Stimulated activated CD8-positive, alpha-beta memory T cell treated with anti-CD3 and anti-CD28 coated beads, Interleukin-12 subunit alpha, Interleukin-12 subunit beta, amount 100 ng/mL, for 4 hours (primary cell): ENCODE results near the gene CPS1.

Experiments used
- DNase-seq: peaks from one replicate; pipeline ENCODE4 v3.0.0-alpha.2; 2020; ENCODE audit warnings: low read depth

The CPS1 gene

DNA sequence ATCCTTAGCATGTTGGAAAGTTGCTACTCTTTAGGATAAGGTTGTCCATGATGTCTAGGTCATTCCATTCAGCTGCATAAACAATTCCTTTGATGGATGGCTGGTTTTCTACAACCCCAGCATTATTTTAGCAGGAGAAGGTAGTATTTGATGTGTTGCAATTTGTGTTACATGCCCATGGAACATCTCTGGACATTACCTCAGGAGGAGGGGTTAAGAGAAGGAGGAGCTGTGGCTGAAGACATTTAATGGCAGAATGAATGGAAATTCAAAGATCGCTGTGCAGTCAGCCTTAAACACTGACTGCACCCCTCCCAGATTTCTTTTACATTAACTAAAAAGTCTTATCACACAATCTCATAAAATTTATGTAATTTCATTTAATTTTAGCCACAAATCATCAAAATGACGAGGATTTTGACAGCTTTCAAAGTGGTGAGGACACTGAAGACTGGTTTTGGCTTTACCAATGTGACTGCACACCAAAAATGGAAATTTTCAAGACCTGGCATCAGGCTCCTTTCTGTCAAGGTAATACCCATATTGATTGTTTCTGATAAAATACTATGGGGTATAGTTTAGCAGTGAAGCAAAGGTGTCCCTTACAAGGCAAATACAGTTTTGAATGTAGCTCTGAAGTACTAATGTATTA lies at the start of gene CPS1:
Gene CPS1 (plus strand): TSS at position 271 of the 652 bp plus-strand sequence. CDS start 135 bp downstream, at position 406.
- DNase-seq, result no peak

GRCh38 chr2:210515911-210516310 lies 40.5 kb upstream of the CPS1 start:
- no peak for DNase-seq

- DNase-seq, result no peak
Measured at GRCh38 chr2:210517264-210517663, 39.1 kb upstream of the CPS1 start.

DNA sequence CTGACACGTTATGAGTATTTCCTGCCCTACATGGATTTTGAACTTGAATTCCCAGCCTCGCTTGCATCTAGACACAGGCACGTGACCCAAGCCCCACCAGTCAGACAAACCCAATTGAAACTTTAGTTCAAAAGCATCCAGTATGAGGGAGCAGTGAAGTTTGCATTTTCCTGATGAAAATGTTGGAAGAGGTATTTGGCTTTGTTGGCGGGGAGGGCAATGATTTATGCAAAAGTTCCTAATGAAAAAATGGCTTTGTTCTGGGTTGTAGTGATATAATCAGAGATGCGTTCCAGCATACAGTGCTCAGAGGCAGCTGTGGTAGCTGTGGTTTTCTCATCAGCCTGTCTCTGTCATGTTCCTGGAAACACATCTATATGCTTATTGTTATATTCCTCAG lies 36.8 kb upstream of the CPS1 start:
- no peak for DNase-seq

DNA sequence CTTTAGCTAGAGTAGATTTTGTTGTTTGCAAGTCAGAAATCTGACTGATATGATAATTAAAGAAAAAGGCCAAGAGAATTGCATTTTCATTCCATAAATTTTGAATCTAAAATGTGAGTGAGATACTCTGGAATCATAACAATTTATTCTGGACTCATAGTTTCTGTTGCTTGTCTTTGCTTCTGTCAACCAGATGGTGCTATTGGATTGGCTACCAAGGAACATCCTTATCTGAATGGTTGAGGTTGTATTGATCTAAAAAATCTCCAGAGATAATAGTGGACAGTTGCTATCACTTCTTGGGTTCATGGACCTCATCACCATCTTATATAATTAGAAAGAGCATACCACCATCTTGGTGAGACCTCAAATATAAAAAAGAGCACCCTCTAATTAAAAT lies 34.0 kb upstream of the CPS1 start:
- no peak for DNase-seq

GRCh38 chr2:210523650-210524289 lies 32.6 kb upstream of the CPS1 start:
- DNase-seq, result no peak

GRCh38 chr2:210524533-210524932 lies 31.9 kb upstream of the CPS1 start:
- no peak for DNase-seq

- DNase-seq, result no peak
Measured at GRCh38 chr2:210527286-210527685, 29.1 kb upstream of the CPS1 start.

DNA sequence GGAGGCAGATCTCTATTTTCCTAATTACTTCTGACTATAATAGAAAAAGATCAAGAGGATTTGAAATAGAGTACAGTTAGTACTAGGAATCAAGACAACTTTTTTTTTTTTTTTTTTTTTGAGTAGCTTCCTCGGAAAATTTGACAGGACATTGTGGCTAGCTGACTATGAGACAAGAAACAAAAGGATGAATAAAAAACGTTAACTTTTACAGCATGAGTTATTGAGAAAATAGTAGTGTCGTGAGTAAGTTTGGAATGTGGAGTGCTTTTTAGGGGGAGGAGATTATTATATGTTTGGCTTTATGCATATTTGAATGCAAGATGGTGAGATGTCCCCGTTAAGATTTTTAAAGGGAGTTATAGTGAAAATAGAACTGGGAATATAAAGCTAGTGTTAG lies 27.7 kb upstream of the CPS1 start:
- DNase-seq, result no peak

GRCh38 chr2:210531050-210531449 lies 25.3 kb upstream of the CPS1 start:
- DNase-seq, result no peak

- no peak for DNase-seq
Measured at GRCh38 chr2:210531482-210531881, 24.9 kb upstream of the CPS1 start.

- DNase-seq, result no peak
Measured at GRCh38 chr2:210533389-210533788, 23.0 kb upstream of the CPS1 start.

DNA sequence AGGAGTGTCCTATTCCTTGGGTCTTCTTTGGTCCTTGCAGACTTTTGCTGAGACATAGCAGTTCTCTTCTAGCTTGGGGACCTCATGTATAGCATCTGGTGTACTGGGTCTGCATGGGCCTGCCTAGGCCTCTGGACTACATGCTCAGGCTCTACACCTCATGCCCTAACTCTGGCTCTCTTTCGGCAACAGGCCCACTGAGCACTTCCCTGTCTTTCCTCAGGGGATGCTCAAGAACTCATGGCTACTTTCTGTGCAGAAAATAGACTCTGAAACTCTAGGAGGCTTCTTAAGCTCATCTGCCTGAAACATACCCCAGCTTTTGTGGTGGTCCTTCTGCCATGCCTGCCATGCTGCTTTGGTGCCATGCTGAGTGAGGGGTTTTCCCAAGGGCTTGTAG lies 21.5 kb upstream of the CPS1 start:
- no peak for DNase-seq

- DNase-seq, result no peak
Measured at GRCh38 chr2:210536973-210537650, 19.3 kb upstream of the CPS1 start.

GRCh38 chr2:210539035-210539434 lies 17.4 kb upstream of the CPS1 start:
- DNase-seq, result no peak

GRCh38 chr2:210539578-210540416 lies 16.6 kb upstream of the CPS1 start:
- DNase-seq, result no peak

GRCh38 chr2:210540471-210540870 lies 15.9 kb upstream of the CPS1 start:
- DNase-seq, result no peak

DNA sequence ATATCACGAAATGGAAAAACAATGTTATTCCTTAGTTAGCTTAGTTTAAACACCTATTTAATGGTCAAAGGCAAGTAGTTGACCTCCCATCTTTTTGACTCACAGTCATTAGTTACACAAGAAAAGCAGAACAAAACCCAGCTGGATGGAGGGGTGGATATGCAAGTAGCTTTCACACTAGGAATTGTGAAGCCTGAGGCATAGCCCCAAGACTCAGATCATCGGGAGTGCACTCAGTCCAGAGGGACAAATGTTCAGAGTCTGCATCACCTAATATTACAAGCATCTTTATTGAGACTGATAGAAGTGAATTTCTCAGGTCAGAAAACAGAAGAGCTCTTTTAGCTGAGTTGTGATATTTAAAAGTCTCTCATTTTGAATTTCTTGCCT lies 15.5 kb upstream of the CPS1 start:
- DNase-seq, result no peak

GRCh38 chr2:210541290-210541902 lies 15.0 kb upstream of the CPS1 start:
- DNase-seq, result no peak

GRCh38 chr2:210544007-210544590 lies 12.3 kb upstream of the CPS1 start:
- DNase-seq, result no peak

DNA sequence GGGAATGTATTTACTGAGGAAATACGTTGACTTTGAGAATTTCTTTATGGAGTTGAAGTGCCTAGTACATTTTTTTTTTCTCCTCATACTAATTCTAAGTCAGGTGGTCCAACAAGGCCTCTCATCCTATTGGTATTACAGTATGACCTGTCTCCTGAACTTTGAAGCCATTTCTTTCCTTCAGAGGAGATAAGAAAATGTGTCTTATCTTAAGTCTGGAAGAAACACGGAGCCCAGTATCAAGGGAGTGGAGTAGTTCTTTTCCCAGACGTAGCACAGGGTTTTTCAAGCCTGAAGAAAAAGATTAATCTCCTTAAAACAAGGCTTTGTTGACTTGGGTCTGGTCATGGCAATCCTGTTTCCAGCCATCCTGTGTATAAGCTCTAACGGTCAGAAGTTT lies 11.6 kb upstream of the CPS1 start:
- no peak for DNase-seq
